ENCODE results near the gene SELENOS. TPM values are rescaled to one million over a fixed set of nuclear protein-coding genes. Genes with fewer than 3 reads are reported as not detected.
A peak's percentile ranks its signal among the peaks of the same experiment; 100 is the strongest.

Gene SELENOS
- total RNA-seq, 1 donor from 2014 or later: 162 TPM

DNA sequence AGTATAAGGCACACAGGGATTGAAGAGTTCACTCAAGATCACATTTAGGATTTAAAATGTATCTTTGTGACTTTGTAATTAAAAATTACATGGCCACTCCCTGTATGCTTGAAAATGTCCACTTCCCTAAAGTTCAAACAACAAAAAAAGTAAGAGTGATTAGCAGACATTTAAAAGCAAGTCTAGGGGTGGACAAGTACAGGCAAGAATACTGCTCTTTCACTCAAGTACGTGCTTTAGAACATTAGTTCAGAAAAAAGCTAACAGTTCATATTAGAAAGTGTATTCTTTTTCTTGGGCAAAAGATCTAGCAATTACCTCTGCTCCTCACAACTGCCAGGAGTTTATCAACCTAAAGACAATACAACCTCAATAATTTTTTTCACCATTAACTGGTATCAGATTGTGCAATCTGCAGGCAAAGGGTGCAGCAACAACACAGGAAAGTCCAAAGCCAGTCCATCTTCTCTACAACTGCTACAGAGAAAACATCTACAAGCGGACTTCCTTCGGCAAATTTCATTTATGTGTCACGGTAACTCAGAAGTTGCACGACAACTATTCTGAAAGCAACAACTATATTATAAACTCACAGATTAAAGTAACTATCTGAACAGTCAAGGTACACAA is 43.5 kb downstream of the SELENOS start:
- no peaks in the 10 kb centered on the region for H3K27me3 ChIP-seq (ENCODE audit: control insufficient read depth, insufficient read depth, low read length)
- TF ChIP-seq, protein P1, sequence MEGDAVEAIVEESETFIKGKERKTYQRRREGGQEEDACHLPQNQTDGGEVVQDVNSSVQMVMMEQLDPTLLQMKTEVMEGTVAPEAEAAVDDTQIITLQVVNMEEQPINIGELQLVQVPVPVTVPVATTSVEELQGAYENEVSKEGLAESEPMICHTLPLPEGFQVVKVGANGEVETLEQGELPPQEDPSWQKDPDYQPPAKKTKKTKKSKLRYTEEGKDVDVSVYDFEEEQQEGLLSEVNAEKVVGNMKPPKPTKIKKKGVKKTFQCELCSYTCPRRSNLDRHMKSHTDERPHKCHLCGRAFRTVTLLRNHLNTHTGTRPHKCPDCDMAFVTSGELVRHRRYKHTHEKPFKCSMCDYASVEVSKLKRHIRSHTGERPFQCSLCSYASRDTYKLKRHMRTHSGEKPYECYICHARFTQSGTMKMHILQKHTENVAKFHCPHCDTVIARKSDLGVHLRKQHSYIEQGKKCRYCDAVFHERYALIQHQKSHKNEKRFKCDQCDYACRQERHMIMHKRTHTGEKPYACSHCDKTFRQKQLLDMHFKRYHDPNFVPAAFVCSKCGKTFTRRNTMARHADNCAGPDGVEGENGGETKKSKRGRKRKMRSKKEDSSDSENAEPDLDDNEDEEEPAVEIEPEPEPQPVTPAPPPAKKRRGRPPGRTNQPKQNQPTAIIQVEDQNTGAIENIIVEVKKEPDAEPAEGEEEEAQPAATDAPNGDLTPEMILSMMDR (IDR thresholded peaks at IDR 0.05; ENCODE audit: insufficient read depth, low read length, severe bottlenecking): no peak
- H3K36me3 ChIP-seq (ENCODE audit: control insufficient read depth, insufficient read depth, low read length): peaks cover 4% of the 10 kb centered on the region
- DNase-seq (ENCODE audit: low read depth): peak; percentile 72
- FAIRE-seq: no peak
- H3K4me3 ChIP-seq (ENCODE audit: low read depth, low read length): no peak overlapping the region

DNA sequence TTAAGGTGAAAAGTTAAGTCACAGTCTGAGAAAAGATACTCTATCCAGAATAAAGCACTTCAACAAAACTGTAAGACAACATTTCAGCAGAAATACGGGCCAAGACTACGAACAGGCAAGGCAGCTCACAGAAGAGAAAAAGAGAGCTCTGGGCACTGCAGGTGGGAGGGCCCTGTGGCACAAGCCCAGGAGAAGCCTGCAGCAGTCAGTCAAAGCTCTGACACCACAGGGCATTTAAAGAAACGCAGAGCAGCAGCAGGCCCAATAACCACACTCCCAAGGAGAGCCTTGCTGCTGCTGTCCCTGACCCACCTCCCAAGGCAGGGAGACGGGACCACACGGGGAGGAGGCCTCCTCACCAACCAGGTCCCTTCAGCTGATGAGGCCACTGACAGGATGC is 44.6 kb downstream of the SELENOS start:
- TF ChIP-seq, protein P1 (IDR thresholded peaks at IDR 0.05; ENCODE audit: insufficient read depth, low read length, severe bottlenecking): no peak
- DNase-seq (ENCODE audit: low read depth): no peak

GRCh38 chr15:101228313-101228712 is 49.0 kb downstream of the SELENOS start:
- Histone ChIP-seq H3K36me3 (ENCODE audit: control insufficient read depth, insufficient read depth, low read length) (peaks cover 1% of the 10 kb centered on the region), H3K27me3 (ENCODE audit: control insufficient read depth, insufficient read depth, low read length) (no peaks in the 10 kb centered on the region), H3K4me3 (ENCODE audit: low read depth, low read length) (no peak overlapping the region)
- DNase-seq (ENCODE audit: low read depth) (no peak), FAIRE-seq (no peak)
- TF ChIP-seq, protein P1 (IDR thresholded peaks at IDR 0.05; ENCODE audit: insufficient read depth, low read length, severe bottlenecking): no peak

More for the DNA sequence above, 44.6 kb downstream of the SELENOS start:
- H3K27me3 ChIP-seq (ENCODE audit: control insufficient read depth, insufficient read depth, low read length): no peaks in the 10 kb centered on the region
- no peak for FAIRE-seq
- no peak overlapping the region for H3K4me3 ChIP-seq (ENCODE audit: low read depth, low read length)
- H3K36me3 ChIP-seq (ENCODE audit: control insufficient read depth, insufficient read depth, low read length): peaks cover 4% of the 10 kb centered on the region

- Histone ChIP-seq H3K27me3 (ENCODE audit: control insufficient read depth, insufficient read depth, low read length) (no peaks in the 10 kb centered on the region), H3K4me3 (ENCODE audit: low read depth, low read length) (no peak overlapping the region), H3K36me3 (ENCODE audit: control insufficient read depth, insufficient read depth, low read length) (peaks cover 1% of the 10 kb centered on the region)
- no peak for DNase-seq (ENCODE audit: low read depth)
- TF ChIP-seq, protein P1 (IDR thresholded peaks at IDR 0.05; ENCODE audit: insufficient read depth, low read length, severe bottlenecking): no peak
- FAIRE-seq: no peak
These were observed 51.6 kb downstream of the SELENOS start for GRCh38 chr15:101225658-101226057.

Other genes with a start within 250 kb of the SELENOS start
- 18.7 and 21.6 TPM in 2 replicates for gene CHSY1, start 25.4 kb downstream of the SELENOS start, total RNA-seq
- 21.6 and 22.7 TPM in 2 replicates for gene SNRPA1, start 17.8 kb upstream of the SELENOS start, total RNA-seq
- 6.8 and 12.3 TPM in 2 replicates for gene PCSK6, start 212.2 kb upstream of the SELENOS start, total RNA-seq

Data from bronchial epithelial cell (primary cell).